Peyer's patch (tissue), 4 donors: ENCODE data around the gene SGSH.

Source experiments
- CTCF ChIP-seq, 6 experiments: fragments of 450-650 bp in 4 of 6; fragments of 200-600 bp in 2 of 6; sonication (generic) in 1 of 6; IDR thresholded peaks; one replicate each; pipeline ENCODE4 v1.5.1; 2017 to 2019; ENCODE audit warnings: antibody characterized with exemption in 6 of 6, mild to moderate bottlenecking in 3 of 6, moderate library complexity in 1 of 6
- POLR2A ChIP-seq, 2 donors: fragments of 450-650 bp; IDR thresholded peaks; one replicate each; pipeline ENCODE4 v1.5.1; 2017; ENCODE audit warnings: antibody characterized with exemption in 2 of 2, mild to moderate bottlenecking in 2 of 2, moderate library complexity in 2 of 2

DNA sequence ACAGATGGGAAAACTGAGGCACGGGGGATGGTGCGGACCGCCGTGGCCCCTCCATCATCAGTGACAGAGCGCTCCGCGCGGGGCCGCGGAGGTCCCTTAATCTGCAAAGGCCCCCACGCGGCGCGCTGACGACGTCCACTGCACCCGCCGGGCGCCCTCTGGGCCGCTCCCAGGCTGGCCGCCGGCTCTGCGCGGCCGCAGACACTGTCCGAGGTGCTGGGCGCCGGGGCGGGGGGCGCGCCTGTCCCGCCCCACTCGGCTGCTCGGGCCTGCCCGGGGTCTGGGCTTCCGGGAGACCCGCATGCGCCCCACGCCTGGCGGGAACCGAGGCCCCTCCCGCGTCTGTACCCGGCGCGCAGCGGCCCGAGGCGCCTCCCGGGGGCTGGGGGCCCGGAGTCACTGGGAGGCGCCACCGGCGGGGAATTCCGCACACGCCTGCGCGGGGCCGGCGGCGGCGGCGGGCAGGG is 40.0 kb upstream of the SGSH start:
- no peak for TF ChIP-seq CTCF (IDR thresholded peaks at IDR 0.05)
- TF ChIP-seq POLR2A (IDR thresholded peaks at IDR 0.05): peak in 1 of 2 donors; percentile 57
